GM12878 (cell line): Measurements from ENCODE around the gene SCD5. TPM values are rescaled to one million over a fixed set of nuclear protein-coding genes. Genes with fewer than 3 reads are reported as not detected.

Experiments
- ATAC-seq: fragments of 200-7000 bp; cut with Tn5 transposase; 3 replicates; pipeline ENCODE4 v1.9.1; 2020; ENCODE audit warnings: mild to moderate bottlenecking, moderate library complexity
- BruUV-seq: library from RNA; stranded (reverse); fragments of 400-500 nt; replicated peaks from 2 replicates; lab custom pipeline; 2021; lab: Mats Ljungman, UMichigan
- CTCF ChIA-PET: fragments of 300-600 bp; sonication (Branson Sonifier 250); formaldehyde crosslinking; extraction: SDS; loops from one replicate; lab custom pipeline; 2021; ENCODE audit warnings: inconsistent platforms; lab: Yijun Ruan, JAX
- POLR2A ChIA-PET: fragments of 350-600 bp; formaldehyde crosslinking; extraction: SDS; loops from one replicate; lab custom pipeline; 2021; ENCODE audit warnings: inconsistent platforms; lab: Charles Lee
- RAD21 ChIA-PET: fragments of 300-600 bp; sonication (Branson Sonifier 250); formaldehyde crosslinking; loops from one replicate; lab custom pipeline; 2023; ENCODE audit warnings: antibody characterized with exemption; ENCODE audit not compliant: unreplicated experiment; lab: Charles Lee
- SMC1A ChIA-PET: fragments of 300-600 bp; sonication (Branson Sonifier 250); formaldehyde crosslinking; loops from one replicate; lab custom pipeline; 2023; ENCODE audit not compliant: unreplicated experiment, uncharacterized antibody; lab: Charles Lee
- DNase-seq: peaks from one replicate; pipeline ENCODE4 v3.0.0-alpha.2; 2011; ENCODE audit warnings: low read depth, low spot score
- FAIRE-seq: peaks from 3 replicates; lab custom pipeline; 2011; peaks lifted over from hg19 to GRCh38; lab: Jason Lieb, UNC
- H2AFZ ChIP-seq: 2 replicates; pipeline ENCODE4 v1.6.0; 2011; ENCODE audit warnings: low read depth, low read length, control low read depth; ENCODE audit not compliant: control insufficient read depth
- H3K27ac ChIP-seq: 2 replicates; pipeline ENCODE4 v1.5.1; 2011; ENCODE audit warnings: control low read depth; ENCODE audit not compliant: control insufficient read depth, insufficient read depth
- H3K27me3 ChIP-seq, 2 experiments: replicated peaks in 1 of 2; 2 replicates each; pipeline versions ENCODE4 v1.6.0 to v1.6.1; 2011; ENCODE audit warnings: low read length in 1 of 2; ENCODE audit not compliant: control insufficient read depth in 2 of 2, insufficient read depth in 2 of 2
- H3K36me3 ChIP-seq, 2 experiments: 2 replicates each; pipeline ENCODE4 v1.5.1; 2011; ENCODE audit warnings: low read length in 1 of 2; ENCODE audit not compliant: control insufficient read depth in 2 of 2, insufficient read depth in 2 of 2
- H3K4me1 ChIP-seq: 2 replicates; pipeline ENCODE4 v1.6.1; 2011; ENCODE audit warnings: mild to moderate bottlenecking, low read length, moderate library complexity, mixed read lengths; ENCODE audit not compliant: control insufficient read depth, insufficient read depth
- H3K4me2 ChIP-seq: 2 replicates; pipeline ENCODE4 v1.6.0; 2011; ENCODE audit warnings: control low read depth; ENCODE audit not compliant: control insufficient read depth, insufficient read depth
- H3K4me3 ChIP-seq: fragments of 200-600 bp; sonication (generic); 2 replicates; pipeline ENCODE4 v1.5.1; 2016
- H3K79me2 ChIP-seq: 2 replicates; pipeline ENCODE4 v1.6.0; 2011; ENCODE audit warnings: low read length; ENCODE audit not compliant: control insufficient read depth, insufficient read depth
- H3K9ac ChIP-seq: 2 replicates; pipeline ENCODE4 v1.8.0; 2011; ENCODE audit warnings: low read length, control low read depth, mixed read lengths; ENCODE audit not compliant: control insufficient read depth, insufficient read depth
- H3K9me3 ChIP-seq: replicated peaks from 3 replicates; pipeline ENCODE4 v1.5.1; 2011; ENCODE audit warnings: mild to moderate bottlenecking, low read length; ENCODE audit not compliant: control insufficient read depth, insufficient read depth
- H4K20me1 ChIP-seq: 2 replicates; pipeline ENCODE4 v1.6.0; 2011; ENCODE audit not compliant: control insufficient read depth, insufficient read depth
- BCL3 ChIP-seq: IDR thresholded peaks from 2 replicates; pipeline ENCODE4 v1.6.1; 2011; ENCODE audit warnings: borderline replicate concordance, low read depth, mild to moderate bottlenecking, moderate library complexity, low read length; ENCODE audit not compliant: insufficient read depth, poor library complexity, severe bottlenecking
- BMI1 ChIP-seq: fragments of 450-650 bp; IDR thresholded peaks from 2 replicates; pipeline ENCODE4 v1.6.1; 2016; ENCODE audit warnings: mild to moderate bottlenecking, moderate library complexity, borderline replicate concordance
- EZH2 ChIP-seq: IDR thresholded peaks from 2 replicates; pipeline ENCODE4 v1.6.1; 2012; ENCODE audit warnings: low read depth, mild to moderate bottlenecking, control low read depth, inconsistent platforms, low read length, borderline replicate concordance; ENCODE audit not compliant: control insufficient read depth
- HCFC1 ChIP-seq: fragments of 150-350 bp; IDR thresholded peaks from 2 replicates; pipeline ENCODE4 v1.6.1; 2014; ENCODE audit warnings: low read length
- HDAC2 ChIP-seq: fragments of 200-600 bp; sonication (generic); IDR thresholded peaks from 2 replicates; pipeline ENCODE4 v1.6.1; 2017
- KDM1A ChIP-seq: fragments of 200-600 bp; sonication (generic); IDR thresholded peaks from 2 replicates; pipeline ENCODE4 v1.6.1; 2016; ENCODE audit warnings: borderline replicate concordance
- KLF5 ChIP-seq: fragments of 450-650 bp; IDR thresholded peaks from 2 replicates; pipeline ENCODE4 v1.6.1; 2014; ENCODE audit warnings: mild to moderate bottlenecking; ENCODE audit not compliant: partially characterized antibody
- MTA3 ChIP-seq: IDR thresholded peaks from 2 replicates; pipeline ENCODE4 v1.6.1; 2012; ENCODE audit warnings: low read length, inconsistent platforms, borderline replicate concordance
- MXI1 ChIP-seq: fragments of 150-350 bp; IDR thresholded peaks from 2 replicates; pipeline ENCODE4 v1.6.1; 2011; ENCODE audit warnings: low read depth, mild to moderate bottlenecking, inconsistent platforms, low read length, improper control_type of control experiment
- MYB ChIP-seq: fragments of 150-350 bp; IDR thresholded peaks from 2 replicates; pipeline ENCODE4 v1.6.1; 2014; ENCODE audit warnings: mild to moderate bottlenecking, low read depth, low read length, borderline replicate concordance
- NBN ChIP-seq: fragments of 450-650 bp; IDR thresholded peaks from 2 replicates; pipeline ENCODE4 v1.6.1; 2016
- PAX5 ChIP-seq: IDR thresholded peaks from 2 replicates; pipeline ENCODE4 v1.6.1; 2011; ENCODE audit warnings: low read depth, low read length, borderline replicate concordance
- RBBP5 ChIP-seq: fragments of 200-600 bp; sonication (generic); conservative IDR thresholded peaks from 2 replicates; pipeline ENCODE4 v1.6.1; 2016
- RELB ChIP-seq: fragments of 450-650 bp; IDR thresholded peaks from 2 replicates; pipeline ENCODE4 v1.6.1; 2017; ENCODE audit warnings: low read depth, mild to moderate bottlenecking, moderate library complexity
- RFX5 ChIP-seq: IDR thresholded peaks from 2 replicates; pipeline ENCODE4 v1.6.1; 2011; ENCODE audit warnings: low read depth, low read length, improper control_type of control experiment
- SKIL ChIP-seq: fragments of 450-650 bp; IDR thresholded peaks from 2 replicates; pipeline ENCODE4 v1.6.1; 2017; ENCODE audit warnings: mild to moderate bottlenecking, low read depth, inconsistent platforms; ENCODE audit not compliant: poor library complexity, severe bottlenecking
- SMAD1 ChIP-seq: fragments of 450-650 bp; IDR thresholded peaks from 2 replicates; pipeline ENCODE4 v1.6.1; 2018; ENCODE audit warnings: mild to moderate bottlenecking, low read depth; ENCODE audit not compliant: partially characterized antibody
- SMAD5 ChIP-seq: IDR thresholded peaks from 2 replicates; pipeline ENCODE4 v1.6.1; 2016; ENCODE audit warnings: antibody characterized with exemption, low read depth
- SP1 ChIP-seq: IDR thresholded peaks from one replicate; pipeline ENCODE4 v1.6.1; 2011; ENCODE audit warnings: low read depth, low read length
- ZNF24 ChIP-seq: fragments of 450-650 bp; IDR thresholded peaks from 2 replicates; pipeline ENCODE4 v1.6.1; 2017; ENCODE audit warnings: antibody characterized with exemption, mild to moderate bottlenecking
- WGBS: methylation state at CpG from one replicate; pipeline ENCODE4 v1.1.6; 2016; ENCODE audit warnings: low lambda C conversion rate; ENCODE audit not compliant: insufficient replicate concordance, insufficient coverage; ENCODE audit errors: missing lambda C conversion rate; 5-methylcytosine and 5-hydroxymethylcytosine counted together
- in situ Hi-C: fragments of 300-500 bp; cut with MboI; formaldehyde crosslinking; loops from 9 replicates; pipeline ENCODE4 v1.14.3; 2018; ENCODE audit warnings: mixed read lengths
- intact Hi-C: fragments of 100-400 bp; cut with micrococcal nuclease; formaldehyde crosslinking; loops from one replicate; pipeline ENCODE4 v1.14.2; 2022; ENCODE audit not compliant: unreplicated experiment
- polyA plus RNA-seq, 11 experiments: library from polyadenylated mRNA; depleted of rRNA in 4 of 11; unstranded in 6 of 11; stranded (reverse) in 5 of 11; fragments of >200 nt; fragmentation: Nextera tagmentation in 4 of 11; fragmentation: Illumina TruSeq in 1 of 11; extraction: Ambion mirVana in 4 of 11; extraction: Trizol in 1 of 11; gene quantifications; 1 replicate in 1 of 11; 2 replicates in 10 of 11; pipeline versions ENCODE4 v1.2.1 to v1.2.3, GENCODE V29; 2011 to 2016; ENCODE audit warnings: inconsistent platforms in 2 of 11, missing spikeins in 2 of 11, low read depth in 1 of 11
- total RNA-seq, 4 experiments: library from RNA; depleted of rRNA in 3 of 4; stranded (reverse); fragments of >200 nt in 3 of 4; fragmentation: Illumina TruSeq in 1 of 4; extraction: Trizol in 1 of 4; gene quantifications; 2 replicates each; pipeline versions ENCODE4 v1.2.1 to v1.2.3, GENCODE V29; 2013 to 2021

The SCD5 gene
- total and polyA plus RNA-seq, 10 of the 15 experiments (the other 5 are each of a cell fraction or from before 2014, with no cell fraction given): 2.4 to 15.0 (median 4.2) TPM

- Histone ChIP-seq H3K4me2 (no peak overlapping the region), H3K4me1 (no peaks in the 10 kb centered on the region), H3K9me3 (no peaks in the 10 kb centered on the region; the same call in 2 of the 3 replicates), H3K4me3 (no peak overlapping the region), H3K27me3 (no peaks in the 10 kb centered on the region), H3K9ac (no peak overlapping the region), H4K20me1 (no peaks in the 10 kb centered on the region), H2AFZ (no peak overlapping the region), H3K27ac (no peak overlapping the region), H3K79me2 (no peaks in the 10 kb centered on the region), H3K36me3 (no peaks in the 10 kb centered on the region)
- RAD21 ChIA-PET: no interaction called here
- no TSS peak for BruUV-seq
- no peak for DNase-seq
- FAIRE-seq: no peak
- in situ Hi-C loops: no loop called here
- 0% methylated on average over 3 of the region's 3 CpGs for WGBS
- intact Hi-C loops: no loop called here
- CTCF ChIA-PET: interaction anchor here (1.2 kb wide), 1 partner anchor 22 kb away, joined by 4 read pairs; no protein-coding TSS in a partner anchor
- SMC1A ChIA-PET: no interaction called here
- no peak for ATAC-seq
- POLR2A ChIA-PET: no interaction called here
- TF ChIP-seq SKIL (no peak), EZH2 (no peak), MXI1 (no peak), HCFC1 (no peak), SMAD1 (no peak), MYB (no peak), KDM1A (no peak), NBN (no peak), MTA3 (no peak), KLF5 (no peak), ZNF24 (no peak), SP1 (no peak), SMAD5 (no peak), PAX5 (no peak), RBBP5 (no peak), RFX5 (no peak), BCL3 (no peak), BMI1 (no peak), RELB (no peak), HDAC2 (no peak)
Measured at GRCh38 chr4:82761229-82761628, 37.4 kb downstream of the SCD5 start.
